HEK293 (cell line): ENCODE results near the gene NECAP2.

Source experiments
- ZNF521 ChIP-seq: fragments of 450-650 bp; formaldehyde crosslinking; IDR thresholded peaks from 2 replicates; pipeline ENCODE4 v1.5.1; 2017; ENCODE audit warnings: missing biosample characterization, mild to moderate bottlenecking, missing genetic modification characterization
- TF ChIP-seq, protein P1 (sequence below): fragments of 450-650 bp; IDR thresholded peaks from 2 replicates; pipeline ENCODE4 v1.5.1; 2018; ENCODE audit warnings: missing biosample characterization, mild to moderate bottlenecking, missing genetic modification characterization

DNA sequence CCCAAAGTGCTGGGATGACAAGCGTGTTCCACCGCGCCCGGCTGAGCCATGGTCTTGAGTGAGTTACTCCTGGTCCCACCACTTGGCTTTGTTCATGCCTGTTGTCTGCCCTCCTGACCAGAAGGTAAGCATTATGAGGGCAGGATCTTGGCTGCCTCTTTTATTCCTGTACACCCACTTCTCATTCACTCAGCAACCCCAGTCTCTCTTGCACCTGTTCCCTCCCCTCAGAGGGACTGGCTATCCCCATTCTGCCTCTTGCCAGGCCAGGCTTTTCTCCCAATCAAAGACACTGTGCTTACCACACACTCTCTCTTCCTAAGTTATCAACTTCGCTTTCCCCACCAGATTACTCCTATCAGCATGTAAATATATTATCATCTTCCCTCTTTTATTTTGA lies 29.7 kb upstream of the NECAP2 start:
- TF ChIP-seq, protein P1, sequence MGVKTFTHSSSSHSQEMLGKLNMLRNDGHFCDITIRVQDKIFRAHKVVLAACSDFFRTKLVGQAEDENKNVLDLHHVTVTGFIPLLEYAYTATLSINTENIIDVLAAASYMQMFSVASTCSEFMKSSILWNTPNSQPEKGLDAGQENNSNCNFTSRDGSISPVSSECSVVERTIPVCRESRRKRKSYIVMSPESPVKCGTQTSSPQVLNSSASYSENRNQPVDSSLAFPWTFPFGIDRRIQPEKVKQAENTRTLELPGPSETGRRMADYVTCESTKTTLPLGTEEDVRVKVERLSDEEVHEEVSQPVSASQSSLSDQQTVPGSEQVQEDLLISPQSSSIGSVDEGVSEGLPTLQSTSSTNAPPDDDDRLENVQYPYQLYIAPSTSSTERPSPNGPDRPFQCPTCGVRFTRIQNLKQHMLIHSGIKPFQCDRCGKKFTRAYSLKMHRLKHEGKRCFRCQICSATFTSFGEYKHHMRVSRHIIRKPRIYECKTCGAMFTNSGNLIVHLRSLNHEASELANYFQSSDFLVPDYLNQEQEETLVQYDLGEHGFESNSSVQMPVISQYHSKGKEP (tag by site-specific recombination) = no peak
- TF ChIP-seq ZNF521 (tag by site-specific recombination) = no peak
